Stimulated activated CD4-positive, alpha-beta T cell treated with anti-CD3 and anti-CD28 coated beads, Interleukin-1b, Interleukin-23, amount 100 ng/mL, for 1 hour (primary cell): ENCODE measurements around the gene SMARCD2.
"Not testable (repeated sequence)": the region's sequence is repeated elsewhere in the genome, so short reads cannot be mapped to it uniquely, and the experiment has no call there.

Experiments
- DNase-seq, 2 donors: peaks; one replicate each; pipeline ENCODE4 v3.0.0-alpha.2; 2020; ENCODE audit warnings: low read depth in 2 of 2

SMARCD2 gene

DNA sequence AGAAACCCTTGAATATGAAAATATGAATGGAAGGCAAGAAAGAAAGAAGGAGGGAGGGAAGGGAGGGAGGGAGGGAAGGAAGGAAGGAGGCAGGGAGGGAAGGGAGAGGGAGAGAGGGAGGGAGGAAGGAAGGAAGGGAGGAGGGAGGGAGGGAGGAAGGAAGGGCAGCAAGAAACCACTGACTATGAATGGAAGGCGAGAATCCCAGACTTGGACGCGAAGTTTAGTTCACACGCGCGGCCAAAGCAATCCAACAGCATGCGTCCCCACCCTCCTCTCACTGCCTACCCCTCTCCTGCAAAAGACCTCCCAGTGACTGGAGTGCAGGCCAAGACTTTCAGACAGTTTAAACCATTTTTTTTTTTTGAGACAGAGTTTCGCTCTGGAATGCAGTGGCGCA lies 7.9 kb upstream of the SMARCD2 start:
- no peak for DNase-seq

DNA sequence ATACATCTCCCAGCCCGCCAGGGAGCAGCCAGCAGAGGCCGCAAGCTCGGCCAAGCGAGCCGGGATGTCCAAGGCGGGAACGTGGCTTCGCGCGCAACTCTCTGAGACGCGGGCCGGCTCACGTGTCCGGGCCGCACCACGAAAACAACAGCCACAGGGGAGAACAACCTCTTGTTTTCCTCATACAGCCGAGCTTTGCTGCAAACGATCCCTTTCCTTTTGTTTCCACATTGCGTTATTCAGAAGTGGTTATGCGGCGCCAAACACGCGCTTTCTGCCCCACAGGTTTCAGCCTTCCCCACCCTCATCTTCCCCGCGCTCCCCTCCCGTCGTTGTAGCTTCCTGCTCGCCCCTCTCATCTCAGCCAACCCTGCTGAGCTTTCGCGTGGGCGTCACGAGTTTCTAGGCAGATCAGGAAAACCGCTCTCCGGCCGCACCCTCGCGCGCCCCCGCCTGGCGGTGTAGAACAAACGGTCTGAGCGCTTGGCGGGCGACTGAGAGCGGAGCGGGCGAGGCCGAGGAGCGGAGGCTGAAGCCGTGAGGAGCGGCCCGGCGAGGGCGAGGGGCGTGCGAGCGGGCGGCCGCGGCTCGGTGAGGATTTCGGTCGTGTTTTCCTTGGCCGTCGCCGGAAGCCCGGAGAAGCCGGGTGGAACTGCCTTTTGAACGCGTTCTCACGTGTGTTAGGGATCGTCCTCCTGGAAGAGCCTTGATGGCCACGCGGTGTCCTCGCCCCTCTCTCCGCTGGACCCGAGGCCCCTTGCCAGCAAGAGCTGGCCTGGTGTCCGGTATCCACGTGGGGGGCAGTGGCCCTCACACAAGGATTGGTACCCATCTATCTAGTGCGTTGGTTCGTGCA lies 6.6 kb upstream of the SMARCD2 start:
- DNase-seq = peak; percentile 90 to 95

DNA sequence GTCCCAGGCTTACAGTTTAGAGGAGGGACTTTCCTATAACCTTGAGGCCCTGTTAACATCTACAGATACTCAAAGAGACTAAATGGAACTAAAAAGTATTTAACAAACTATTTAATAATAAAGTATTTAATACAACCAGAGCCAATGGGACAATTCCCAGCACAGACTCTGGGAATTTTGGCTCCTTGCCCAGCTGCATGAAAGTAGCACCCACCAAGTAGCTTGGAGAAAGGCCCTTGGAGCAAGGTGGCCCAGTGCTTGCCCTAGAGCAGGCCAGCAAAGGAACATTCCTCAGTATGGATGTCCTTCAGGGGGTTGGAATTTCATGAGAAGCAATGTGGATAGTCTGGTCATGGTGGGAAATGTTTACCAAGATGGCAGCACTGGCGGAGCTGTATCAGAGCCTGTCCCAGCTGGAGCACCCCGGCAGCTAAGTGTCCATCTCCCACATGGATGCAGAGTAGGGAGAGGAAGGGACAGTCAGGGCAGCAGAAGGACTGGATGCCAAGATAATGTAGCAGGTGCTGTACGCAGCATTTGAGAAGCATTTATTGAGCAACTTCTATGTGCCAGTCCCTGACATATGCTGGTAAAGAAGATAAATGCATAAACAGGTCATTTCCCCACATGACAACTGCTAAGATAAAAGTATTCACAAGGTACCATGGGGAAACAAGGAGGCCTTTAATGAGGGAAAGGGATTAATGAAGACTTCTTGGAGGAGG lies 5.2 kb upstream of the SMARCD2 start:
- DNase-seq = no peak

DNA sequence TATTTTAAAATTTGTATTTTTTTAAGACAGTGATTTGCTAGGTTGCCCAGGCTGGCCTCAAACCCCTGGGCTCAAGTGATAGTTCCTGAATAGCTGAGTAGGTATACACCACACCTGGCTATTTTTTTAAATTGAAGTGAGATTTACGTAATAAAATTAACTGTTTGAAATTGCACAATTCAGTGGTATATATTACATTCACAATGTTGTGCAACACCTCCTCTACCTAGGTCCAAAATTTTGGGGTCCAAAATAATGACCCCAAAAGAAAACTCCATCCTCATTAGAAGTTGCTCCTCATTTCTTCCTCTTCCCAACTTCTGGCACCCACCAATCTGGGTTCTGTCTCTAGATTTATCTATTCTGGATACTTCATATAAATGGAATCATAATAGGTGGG lies 3.0 kb upstream of the SMARCD2 start:
- DNase-seq = no peak

DNA sequence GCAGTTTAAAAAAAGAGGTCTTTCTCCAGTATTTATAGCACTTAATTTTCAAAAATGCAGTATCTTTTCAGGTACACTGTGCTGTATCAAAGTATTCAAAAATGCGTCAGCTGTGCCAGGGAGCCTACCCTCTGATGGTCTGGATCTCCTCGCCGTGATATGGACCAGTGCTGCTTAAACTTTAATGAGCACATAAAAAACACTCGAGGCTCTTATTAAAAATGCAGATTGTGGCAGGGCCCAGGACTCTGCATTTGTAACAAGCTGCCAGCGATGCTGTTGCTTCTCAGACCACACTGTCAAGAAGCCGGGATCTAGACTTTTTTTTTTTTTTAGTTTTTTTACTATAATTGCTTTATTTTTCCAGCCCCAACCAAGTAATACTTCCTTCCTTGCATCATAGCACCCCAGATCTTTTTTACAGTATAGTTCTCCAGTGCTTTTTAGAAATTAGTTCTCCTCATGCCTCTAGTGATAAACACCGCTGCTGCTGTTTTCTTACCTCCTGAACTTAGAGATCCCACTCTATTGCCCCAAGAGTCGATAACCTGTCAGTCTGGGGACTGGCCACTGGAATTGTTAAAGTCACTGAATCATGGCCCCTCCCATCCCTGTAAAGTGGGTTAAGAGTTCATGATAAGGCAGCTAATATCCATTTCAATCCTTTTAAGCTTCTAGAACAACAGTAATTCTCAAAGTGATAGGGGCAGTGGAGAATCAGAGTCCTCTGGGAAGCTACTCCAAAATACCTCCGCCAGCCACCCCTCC lies 1.6 kb upstream of the SMARCD2 start:
- DNase-seq = no peak

DNA sequence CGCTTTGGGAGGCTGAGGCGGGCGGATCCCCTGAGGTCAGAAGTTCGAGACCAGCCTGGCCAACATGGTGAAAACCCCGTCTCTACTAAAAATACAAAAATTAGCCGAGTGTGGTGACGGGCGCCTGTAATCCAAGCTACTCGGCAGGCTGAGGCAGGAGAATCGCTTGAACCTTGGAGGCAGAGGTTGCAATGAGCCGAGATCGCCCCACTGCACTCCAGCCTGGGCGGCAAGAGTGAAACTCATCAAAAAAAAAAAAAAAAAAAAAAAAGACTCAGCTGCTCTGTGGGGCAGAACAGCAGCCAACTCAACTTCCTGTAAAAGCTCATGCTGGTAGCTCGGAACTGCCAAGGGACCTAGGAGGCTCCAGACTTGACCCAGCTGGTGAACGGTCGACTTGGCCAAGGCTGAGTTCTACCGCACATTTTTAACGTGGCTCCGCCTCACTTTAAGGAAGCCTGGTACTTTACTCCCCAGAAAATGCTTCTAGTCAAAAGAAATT lies 953 bp upstream of the SMARCD2 start:
- not testable (repeated sequence) for DNase-seq

DNA sequence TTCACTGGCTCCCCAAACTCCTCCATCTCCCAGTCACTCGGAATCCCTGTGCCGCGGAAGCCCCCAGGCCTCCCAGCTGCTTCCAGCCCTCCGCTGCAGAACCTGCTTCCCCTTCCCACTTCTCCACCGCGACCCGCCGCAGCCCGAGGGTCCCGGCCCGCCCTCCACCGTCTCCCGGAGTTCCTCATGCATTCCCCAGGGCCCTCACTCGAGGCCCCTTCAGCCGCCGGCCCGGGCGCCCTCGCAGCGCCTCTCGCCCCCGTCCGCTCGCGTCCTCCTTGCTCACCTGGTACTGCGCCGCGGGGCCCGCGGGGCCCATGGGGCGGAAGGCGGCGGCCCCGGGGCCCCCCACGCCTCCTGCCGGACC lies 329 bp downstream of the SMARCD2 start:
- DNase-seq = no peak

DNA sequence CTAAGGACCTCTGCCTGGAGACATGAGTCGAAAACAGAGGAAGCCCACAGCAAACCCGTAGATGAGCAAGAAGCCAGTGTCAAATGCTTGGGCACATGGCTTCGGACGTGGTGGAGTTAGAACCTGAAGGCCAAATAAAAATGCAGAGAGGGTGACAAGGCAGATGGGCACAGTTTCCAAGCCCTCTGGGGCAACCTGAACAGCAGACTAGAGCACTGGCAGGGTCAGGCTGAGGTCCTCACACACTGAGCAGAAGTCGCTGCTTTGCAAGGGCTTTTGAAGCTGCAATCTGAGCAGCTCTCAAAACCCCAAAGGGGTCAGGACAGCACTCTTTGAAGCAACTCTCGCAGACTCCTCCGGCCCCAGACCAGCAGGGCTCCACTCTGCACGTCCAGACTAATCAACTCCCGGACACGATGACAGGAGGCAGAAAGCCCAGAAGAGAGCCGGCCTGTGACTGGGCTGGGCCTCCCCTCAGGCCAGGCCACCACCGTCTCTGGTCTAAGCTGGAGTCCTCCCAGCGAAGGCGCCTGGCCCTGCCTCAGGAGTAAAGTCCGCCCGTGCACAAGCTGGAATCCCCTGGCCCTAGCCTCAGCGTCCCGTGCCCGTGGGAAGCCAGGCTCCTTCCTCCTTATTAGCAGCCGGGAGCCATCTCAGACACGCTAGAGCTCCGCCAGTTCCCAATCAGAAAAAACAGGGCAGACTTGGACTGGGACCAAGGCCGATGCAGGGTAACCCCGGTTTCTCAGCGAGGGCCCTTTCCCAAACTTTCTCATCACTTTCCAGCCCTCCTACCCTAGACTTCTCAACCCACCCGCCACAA lies 924 bp downstream of the SMARCD2 start:
- no peak for DNase-seq

DNA sequence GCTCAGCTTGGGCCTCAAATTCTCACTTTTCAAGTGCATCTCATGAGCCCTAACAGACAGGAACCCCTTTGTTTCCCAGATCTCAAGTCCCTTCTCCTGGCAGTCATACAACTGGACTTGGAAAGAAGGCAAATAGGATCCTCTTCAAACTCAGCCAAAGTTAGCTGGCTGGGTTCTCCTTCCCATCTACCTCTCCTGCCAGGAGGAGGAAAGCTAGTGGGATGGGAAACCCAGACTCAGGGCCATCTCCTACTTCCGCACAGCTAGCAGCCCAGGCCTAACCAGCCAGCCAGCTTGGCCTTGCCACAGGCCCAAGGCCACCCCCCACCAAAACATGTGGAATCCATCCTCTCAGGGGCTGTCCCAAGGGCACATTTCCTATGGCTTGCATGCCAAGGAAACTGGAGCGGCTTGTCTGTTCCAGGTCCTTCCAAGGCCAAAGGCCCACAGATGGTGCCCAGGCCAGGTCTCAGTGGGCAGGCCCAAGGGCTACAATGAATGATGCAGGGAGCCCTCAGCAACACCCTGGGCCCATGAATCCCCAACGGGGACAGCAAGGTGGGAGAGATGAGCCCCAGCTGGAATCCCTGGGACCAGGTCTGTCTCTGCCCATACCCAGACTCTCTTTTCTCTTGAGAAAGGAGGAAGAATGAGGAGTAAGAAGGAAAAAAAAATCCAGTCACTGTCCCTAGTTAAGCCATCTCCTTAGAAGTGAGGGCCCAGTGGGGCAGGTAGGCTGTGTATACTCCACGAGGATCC lies 1.7 kb downstream of the SMARCD2 start:
- no peak for DNase-seq

DNA sequence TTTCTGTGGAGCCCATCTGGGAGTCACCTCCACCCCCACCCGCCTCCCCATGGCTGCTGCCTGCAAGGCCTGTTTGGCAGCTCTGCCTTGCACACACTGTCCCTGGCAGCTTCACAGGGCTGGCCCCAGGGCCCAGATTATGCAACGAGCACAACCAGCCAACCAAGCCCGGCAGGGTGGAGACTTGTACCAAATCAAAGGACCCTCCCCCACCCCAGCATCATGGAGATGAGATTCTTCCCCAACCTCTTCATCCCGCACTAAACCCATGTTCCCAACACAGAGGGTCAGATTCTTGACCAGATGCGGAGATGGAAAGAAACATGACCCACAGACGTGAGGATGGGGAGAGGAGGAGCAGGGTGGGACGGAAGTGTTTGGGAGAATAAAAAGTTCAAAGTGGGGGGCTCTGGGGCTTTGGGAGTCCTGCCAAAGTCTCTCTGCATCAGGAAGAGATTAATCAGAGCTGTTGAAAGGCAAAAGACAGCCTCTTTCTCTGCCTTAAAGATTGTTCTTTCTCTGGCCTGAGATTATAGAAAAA lies 3.8 kb downstream of the SMARCD2 start:
- DNase-seq = no peak

DNA sequence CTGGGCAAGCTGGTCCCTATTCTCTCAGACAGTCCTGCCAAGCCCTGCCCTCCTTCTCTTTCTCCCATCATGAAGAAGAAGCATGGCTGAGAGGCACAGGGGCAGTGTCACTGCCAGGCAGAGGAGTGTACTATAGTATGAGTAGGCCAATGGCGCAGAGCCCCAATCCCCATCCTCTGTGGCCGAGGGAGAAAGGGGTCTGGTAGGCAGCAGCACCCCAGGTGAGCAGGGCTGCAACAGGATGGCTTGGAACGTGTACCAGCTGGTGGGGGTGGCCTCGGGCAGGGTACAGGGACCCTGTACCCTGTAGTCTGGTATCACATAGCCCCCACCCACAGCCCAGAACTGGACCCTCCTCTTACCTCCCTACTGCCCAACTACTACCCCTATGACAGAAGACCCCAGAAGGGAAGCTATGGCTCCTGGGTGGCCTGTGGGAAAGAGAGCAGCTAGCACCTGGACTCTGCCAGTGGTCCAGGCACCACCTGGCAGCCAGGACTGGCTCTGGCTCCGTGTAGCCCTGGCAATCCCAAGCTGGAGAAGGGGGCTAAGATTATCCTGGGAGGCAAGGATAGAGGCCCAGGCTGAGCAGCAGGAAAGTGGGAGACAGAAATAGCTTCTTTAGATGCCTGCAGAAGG lies 4.4 kb downstream of the SMARCD2 start:
- no peak for DNase-seq

DNA sequence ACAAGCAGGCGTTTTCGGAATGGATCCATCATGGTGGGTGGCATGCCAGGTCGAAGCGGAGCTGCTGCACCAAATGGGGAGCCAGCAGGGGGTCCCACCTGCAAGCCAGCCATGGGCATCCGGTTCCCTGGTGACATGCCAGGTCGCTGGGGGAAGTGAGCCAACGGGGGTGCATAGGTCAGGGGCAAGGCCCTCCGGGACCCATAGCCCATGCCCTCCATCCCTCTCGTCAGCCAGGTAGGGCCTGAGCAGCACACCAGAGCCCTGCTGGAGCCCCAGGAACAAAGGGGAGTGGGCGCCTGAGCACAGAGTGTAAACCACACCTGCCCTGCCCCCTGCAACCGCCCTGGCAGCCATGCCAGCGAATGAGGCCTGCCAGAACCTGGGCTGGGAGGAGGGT lies 5.0 kb downstream of the SMARCD2 start:
- DNase-seq = no peak

DNA sequence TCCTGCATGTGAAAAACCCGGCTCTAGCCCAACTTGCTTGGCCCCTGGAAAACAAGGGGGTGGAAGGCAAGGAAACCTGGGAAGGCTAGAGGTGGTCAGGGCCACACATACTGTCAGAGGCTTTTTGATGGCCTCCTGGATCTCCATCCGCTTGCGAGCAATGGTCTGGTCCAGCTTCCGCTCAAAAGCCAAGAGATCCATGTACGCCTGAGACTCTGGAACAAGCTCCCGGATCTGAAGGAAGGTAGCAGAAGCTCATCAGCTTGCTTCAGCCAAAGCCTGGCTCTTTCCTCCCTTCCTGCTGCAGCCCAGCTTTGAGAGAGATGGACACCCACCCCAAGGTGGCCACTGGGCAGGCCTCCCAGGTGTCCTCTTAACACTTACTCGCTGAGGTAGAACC lies 5.7 kb downstream of the SMARCD2 start:
- DNase-seq = no peak

DNA sequence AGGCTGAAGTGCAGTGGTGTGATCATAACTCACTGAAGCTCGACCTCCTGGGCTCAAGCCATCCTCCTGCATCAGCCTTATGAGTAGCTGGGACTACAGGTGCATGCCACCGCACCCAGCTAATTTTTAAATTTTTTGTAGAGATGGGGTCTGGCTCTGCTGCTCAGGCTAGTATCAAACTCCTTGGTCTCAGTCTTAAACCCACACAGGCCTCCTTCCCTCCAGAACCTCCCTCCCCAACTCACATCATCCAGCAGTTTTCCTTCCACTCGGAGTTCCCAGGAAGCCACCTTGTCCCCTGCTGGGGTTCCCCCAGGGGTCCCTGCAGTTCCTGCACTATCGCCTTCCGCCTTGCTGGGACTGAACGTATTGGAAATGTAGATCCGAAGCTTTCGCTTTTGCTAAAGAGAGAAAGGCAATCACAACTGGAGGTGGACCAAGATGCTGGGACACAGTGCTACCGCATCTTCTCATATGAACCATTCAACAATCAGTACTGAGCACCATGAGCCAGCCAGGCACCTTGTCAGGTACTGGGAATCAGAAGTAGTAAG lies 7.2 kb downstream of the SMARCD2 start:
- DNase-seq = no peak

DNA sequence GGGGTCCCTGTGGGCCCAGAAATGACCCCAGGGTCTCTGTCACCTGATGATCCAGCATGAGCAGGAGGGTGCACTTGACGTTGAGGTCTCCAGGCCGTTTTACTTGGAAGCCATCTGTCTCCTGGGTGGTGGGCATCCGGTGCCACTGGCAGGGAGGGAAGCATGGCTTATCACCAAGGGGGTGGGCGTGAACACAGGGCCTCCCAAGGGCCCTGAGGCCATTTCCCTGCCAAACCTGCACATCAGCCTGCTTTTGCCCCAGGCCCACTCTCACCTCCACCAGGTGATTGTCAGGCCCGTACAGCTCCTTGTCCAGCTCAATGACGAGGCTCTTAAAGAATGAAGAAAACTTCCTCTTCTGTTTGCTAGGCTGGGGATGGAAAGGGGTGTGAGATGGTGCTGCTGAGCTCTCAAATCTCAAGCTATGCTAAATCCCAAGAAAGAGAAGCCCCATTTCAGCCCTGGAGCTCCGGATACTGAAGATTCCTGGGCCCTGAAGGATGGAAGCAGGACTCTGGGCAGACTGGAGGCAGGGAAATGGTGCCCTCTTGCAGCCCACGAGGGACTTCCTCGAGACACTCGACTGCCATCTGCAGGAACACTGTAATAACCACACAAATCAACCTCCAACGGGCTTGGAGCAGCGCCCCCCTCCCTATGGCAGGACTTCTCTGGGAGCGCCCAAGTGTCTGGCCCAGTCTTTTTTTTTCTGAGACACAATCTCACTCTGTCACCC lies 7.9 kb downstream of the SMARCD2 start:
- DNase-seq = peak in 1 of 2 donors; percentile 37

DNA sequence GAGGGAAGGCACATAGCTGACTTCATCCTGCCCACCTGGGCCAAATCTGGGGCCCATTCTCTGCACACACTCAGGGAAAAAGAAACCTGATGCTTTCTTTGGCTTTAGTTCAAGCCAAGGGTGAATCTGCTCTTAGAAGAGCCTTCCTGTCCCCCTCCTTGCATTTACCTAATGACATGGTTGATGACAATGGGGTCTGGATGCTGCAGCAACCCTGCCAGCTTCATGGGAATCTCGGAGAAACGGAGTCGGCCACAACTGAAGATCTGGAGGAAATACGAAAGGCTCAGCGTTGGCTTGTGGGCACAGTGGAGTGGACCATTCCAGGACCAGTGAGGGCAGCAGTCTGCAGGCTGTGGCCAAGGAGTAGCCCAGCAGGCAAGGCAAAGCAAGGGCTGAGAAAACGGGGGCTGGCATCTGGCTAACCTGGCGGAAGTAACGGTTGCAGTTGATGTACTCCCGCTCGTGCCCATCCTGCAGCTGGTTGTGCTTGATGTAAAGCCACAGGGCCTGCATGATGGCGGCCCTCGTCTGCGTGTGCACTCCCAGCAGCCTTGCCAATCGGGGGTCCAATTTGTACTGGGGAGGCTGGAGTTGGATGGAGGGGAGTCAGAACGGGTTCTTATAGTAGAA lies 8.6 kb downstream of the SMARCD2 start:
- no peak for DNase-seq

DNA sequence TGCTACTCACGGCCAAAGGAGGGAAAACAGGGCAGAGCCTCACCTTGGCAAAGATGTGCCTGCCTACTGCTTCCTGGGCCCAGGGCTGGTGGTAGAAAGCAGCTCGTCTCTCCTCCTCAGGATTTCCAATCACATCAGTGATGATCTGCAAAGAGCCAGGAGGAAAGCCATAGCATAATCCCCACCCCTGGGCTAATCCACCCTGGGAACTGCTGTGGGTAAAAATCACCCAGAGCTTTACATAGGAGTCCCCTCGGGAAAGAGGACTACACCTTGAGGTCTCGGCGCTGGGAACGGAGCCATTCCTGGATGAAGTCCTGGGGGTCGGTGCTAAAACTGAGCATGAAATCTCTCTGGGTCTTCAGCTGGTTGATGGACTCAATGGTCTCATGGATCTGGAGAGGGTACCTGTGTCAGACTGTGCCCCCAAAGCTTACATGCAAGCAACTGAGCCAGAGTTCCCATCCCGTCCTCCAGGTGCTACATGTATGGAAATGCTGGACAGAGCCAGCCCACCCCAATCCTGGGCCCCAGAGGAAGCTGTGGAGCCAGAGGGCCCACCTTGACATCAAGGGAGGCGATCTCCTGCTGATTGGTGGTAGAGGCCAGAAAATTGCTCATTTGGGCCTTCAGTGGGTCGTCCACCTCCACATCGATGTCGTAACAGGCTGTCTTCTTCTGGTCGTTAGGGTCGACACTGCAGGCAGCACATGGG lies 9.3 kb downstream of the SMARCD2 start:
- no peak for DNase-seq

DNA sequence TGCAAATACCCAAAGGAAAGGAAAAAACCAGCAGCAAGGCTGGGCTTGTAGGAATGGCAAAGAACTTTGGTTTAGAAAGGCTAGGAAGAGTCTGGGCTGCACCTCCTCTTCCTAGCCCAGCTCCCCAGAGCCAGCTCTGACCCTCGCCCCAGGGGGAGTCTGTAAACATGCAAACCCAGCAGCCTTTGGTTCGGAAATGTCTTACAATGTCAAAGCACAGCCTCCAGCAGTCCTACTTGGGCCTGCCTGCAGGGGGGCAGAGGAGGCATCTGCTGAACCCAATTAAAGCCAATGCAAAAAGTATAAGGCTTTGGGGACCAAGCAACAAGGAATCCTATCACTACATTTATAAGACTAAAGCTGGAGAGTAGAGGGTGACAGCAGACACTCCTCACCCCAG lies 10.0 kb downstream of the SMARCD2 start:
- no peak for DNase-seq
